ENCODE data around the gene ZNF750.

ZNF750 gene

DNA sequence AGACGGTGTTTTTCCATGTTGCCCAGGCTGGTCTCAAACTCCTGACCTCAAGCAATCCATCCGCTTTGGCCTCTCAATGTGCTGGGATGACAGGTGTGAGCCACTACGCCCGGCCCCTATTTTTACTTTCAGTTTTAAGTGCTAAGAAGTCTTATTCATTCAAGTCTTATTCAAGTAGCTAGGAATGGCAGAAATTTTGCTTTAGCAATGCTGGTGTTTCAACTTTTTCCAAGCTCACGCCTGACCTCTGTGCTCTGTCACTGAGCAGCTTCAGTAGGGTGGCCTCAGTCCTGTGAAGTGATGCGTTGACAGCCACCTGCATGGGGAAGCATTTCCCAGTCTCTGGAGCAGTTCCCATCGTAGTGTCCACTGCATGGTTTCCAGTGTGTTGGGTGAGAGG is 12.9 kb downstream of the ZNF750 start:
- TF ChIP-seq, protein P1, sequence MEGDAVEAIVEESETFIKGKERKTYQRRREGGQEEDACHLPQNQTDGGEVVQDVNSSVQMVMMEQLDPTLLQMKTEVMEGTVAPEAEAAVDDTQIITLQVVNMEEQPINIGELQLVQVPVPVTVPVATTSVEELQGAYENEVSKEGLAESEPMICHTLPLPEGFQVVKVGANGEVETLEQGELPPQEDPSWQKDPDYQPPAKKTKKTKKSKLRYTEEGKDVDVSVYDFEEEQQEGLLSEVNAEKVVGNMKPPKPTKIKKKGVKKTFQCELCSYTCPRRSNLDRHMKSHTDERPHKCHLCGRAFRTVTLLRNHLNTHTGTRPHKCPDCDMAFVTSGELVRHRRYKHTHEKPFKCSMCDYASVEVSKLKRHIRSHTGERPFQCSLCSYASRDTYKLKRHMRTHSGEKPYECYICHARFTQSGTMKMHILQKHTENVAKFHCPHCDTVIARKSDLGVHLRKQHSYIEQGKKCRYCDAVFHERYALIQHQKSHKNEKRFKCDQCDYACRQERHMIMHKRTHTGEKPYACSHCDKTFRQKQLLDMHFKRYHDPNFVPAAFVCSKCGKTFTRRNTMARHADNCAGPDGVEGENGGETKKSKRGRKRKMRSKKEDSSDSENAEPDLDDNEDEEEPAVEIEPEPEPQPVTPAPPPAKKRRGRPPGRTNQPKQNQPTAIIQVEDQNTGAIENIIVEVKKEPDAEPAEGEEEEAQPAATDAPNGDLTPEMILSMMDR (IDR thresholded peaks at IDR 0.05; ENCODE audit: control insufficient read depth, insufficient read depth, low read depth, low read length, missing control alignments): no peak
- no peak overlapping the region for H3K4me3 ChIP-seq (ENCODE audit: control insufficient read depth, low read depth, low read length)
- no peak for DNase-seq (ENCODE audit: low read depth)

DNA sequence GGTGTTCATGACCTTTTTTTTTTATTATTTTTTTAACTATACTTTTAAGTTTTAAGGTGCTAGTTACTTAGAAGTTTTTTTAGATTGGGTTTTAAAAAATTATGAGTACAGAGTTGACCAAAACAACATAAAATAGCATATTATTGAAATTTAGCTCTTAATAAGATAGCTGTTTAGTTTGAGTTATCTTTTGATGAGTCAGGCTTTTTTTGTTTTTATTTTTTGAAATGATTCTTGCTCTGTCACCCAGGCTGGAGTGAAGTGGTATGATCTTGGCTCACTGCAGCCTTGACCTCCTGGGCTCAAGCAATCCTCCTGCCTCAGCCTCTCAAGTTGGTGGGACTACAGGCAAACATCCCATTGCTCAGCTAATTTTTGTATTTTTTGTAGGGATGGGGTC is 13.6 kb downstream of the ZNF750 start:
- H3K4me3 ChIP-seq (ENCODE audit: control insufficient read depth, low read depth, low read length): no peak overlapping the region
- TF ChIP-seq, protein P1 (IDR thresholded peaks at IDR 0.05; ENCODE audit: control insufficient read depth, insufficient read depth, low read depth, low read length, missing control alignments): no peak

DNA sequence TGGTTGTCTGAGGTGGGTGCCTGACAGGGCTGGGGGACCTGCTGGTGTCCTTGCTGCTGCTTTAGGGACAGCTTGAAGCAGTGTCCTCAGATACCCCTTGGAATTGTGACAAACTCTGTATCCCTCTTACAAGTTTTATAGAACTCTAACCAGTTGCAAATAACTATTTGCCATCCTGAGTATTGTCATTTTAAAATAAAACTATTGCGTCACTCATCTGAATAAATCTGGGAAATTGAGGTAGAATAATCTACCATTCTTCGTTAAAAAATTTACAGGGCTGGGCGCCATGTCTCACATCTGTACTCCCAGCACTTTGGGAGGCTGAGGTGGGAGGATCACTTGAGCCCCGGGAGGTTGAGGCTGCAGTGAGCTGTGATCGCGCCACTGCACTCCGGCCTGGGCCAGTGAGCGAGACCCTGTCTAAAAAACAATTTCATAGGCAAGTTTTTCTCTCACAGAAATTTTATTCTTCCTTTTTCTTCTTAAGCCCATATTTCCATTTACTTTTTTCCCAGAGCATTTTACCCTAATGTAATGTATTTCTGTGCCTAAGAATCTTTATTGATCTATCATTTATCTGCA is 14.2 kb downstream of the ZNF750 start:
- DNase-seq (ENCODE audit: low read depth): no peak
- H3K4me3 ChIP-seq (ENCODE audit: control insufficient read depth, low read depth, low read length): no peak overlapping the region
- TF ChIP-seq, protein P1 (IDR thresholded peaks at IDR 0.05; ENCODE audit: control insufficient read depth, insufficient read depth, low read depth, low read length, missing control alignments): no peak

More for the DNA sequence above, 13.6 kb downstream of the ZNF750 start:
- no peak for DNase-seq (ENCODE audit: low read depth)

DNA sequence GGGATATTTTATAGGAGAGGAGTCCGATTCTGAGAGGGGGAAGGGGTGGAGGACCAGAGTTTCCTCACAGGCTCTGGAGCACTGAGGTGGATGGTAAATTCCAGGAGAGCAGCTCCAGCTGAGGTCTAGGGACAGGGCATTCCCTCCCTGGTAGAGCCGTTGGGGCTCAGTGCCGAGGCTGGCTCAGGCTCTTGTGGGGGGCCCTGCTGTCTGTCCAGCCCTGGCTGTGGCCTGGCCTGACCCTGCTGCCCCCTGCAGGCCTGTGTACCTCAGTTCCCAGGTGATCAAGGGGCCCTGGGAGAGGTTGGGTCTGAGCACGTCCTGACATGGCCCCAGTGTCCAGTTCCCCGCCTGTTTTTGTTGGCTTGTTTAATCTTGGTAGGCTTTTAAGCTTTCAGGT is 16.8 kb downstream of the ZNF750 start:
- DNase-seq (ENCODE audit: low read depth): no peak
- TF ChIP-seq, protein P1 (IDR thresholded peaks at IDR 0.05; ENCODE audit: control insufficient read depth, insufficient read depth, low read depth, low read length, missing control alignments): peak; percentile 13
- H3K4me3 ChIP-seq (ENCODE audit: control insufficient read depth, low read depth, low read length): no peak overlapping the region

DNA sequence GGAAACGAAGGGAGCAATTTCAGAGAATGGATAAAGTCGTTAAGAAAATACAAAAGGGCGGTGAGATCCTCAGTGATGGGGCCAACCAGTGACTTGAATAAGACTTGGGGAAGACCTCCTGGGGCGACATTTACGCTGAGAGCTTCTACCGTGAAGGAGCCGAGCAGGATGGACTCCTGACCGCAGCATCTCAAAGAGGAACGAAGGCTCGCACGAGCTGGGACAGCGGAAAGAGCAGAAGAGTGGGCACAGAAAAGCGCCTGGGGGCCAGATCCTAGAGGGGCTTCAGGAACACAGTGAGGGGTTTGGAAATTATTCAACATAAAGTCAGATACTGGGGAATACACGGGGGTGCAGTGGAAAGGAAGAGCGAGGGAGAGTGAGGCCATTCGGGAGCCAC is 17.5 kb downstream of the ZNF750 start:
- TF ChIP-seq, protein P1 (IDR thresholded peaks at IDR 0.05; ENCODE audit: control insufficient read depth, insufficient read depth, low read depth, low read length, missing control alignments): no peak
- no peak overlapping the region for H3K4me3 ChIP-seq (ENCODE audit: control insufficient read depth, low read depth, low read length)
- no peak for DNase-seq (ENCODE audit: low read depth)

DNA sequence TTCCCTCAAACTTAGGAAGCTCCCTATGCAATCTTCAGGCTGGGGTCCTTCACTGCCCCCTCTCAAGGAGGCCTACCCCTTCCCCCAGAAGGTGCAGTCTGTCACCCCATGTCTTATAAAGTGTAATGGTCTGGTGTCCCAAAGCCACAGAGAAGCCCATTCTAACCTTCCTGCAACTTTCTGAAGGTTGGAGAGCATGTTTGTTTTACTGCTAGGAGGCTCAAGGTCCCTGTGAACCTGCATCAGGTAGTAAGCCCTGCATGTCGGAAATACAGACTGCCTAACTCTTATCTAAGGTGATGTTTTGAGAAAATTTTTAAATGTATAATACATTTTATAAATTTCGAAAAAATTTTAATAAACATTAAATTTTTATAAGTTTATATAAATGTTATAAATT is 18.3 kb downstream of the ZNF750 start:
- H3K4me3 ChIP-seq (ENCODE audit: control insufficient read depth, low read depth, low read length): no peak overlapping the region
- TF ChIP-seq, protein P1 (IDR thresholded peaks at IDR 0.05; ENCODE audit: control insufficient read depth, insufficient read depth, low read depth, low read length, missing control alignments): no peak
- no peak for DNase-seq (ENCODE audit: low read depth)

Data from AG09309 (cell line).